ENCODE measurements around the gene OSM.
A peak's percentile ranks its signal among the peaks of the same experiment; 100 is the strongest.

Gene OSM

DNA sequence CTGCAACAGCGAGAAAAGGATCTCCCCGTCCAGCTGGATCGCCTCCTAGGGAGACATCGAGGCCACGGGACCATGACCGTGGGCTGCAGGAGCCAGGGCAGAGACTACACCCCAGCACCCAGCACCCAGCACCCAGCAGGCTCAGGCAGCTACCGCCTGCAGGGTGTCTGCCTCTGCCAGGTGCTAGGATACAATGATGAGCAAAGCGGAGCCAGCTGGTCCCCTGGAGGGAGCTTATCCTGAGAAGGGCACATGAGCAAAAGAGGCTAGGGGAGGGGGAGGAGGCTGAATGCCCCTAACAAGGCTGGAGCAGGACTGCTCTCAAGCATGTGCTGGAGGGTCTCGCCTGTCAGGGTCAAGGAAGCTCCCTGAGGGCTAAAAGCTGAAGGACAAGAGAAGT is 27.4 kb upstream of the OSM start:
- H3K4me3 ChIP-seq (ENCODE audit: control insufficient read depth, low read depth, low read length), result no peak overlapping the region
- no peak for DNase-seq (ENCODE audit: low read depth)
- TF ChIP-seq, protein P1, sequence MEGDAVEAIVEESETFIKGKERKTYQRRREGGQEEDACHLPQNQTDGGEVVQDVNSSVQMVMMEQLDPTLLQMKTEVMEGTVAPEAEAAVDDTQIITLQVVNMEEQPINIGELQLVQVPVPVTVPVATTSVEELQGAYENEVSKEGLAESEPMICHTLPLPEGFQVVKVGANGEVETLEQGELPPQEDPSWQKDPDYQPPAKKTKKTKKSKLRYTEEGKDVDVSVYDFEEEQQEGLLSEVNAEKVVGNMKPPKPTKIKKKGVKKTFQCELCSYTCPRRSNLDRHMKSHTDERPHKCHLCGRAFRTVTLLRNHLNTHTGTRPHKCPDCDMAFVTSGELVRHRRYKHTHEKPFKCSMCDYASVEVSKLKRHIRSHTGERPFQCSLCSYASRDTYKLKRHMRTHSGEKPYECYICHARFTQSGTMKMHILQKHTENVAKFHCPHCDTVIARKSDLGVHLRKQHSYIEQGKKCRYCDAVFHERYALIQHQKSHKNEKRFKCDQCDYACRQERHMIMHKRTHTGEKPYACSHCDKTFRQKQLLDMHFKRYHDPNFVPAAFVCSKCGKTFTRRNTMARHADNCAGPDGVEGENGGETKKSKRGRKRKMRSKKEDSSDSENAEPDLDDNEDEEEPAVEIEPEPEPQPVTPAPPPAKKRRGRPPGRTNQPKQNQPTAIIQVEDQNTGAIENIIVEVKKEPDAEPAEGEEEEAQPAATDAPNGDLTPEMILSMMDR (conservative IDR thresholded peaks at IDR 0.05; ENCODE audit: control insufficient read depth, insufficient read depth, low read depth, low read length), result no peak

DNA sequence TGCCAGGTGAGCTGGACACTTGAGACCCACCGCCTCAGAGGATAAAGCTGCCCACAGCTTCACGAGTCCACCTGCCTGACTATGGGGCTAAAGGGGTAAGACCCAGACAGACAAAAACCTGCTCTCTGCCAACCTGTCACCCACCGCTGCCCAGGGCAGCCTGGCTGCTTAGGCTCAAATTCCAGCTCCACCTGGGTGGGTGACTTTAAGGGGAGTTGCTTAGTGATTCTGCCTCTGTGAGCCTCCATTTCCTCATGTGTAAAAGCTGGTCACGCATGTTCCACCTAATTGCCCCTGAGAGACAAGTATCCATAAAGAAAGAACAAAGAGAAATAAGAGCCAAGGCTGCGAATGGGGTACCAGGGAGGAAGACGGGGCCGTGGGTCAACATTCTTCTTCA is 26.4 kb upstream of the OSM start:
- DNase-seq (ENCODE audit: low read depth), result no peak
- H3K4me3 ChIP-seq (ENCODE audit: control insufficient read depth, low read depth, low read length), result no peak overlapping the region
- TF ChIP-seq, protein P1 (conservative IDR thresholded peaks at IDR 0.05; ENCODE audit: control insufficient read depth, insufficient read depth, low read depth, low read length), result no peak

DNA sequence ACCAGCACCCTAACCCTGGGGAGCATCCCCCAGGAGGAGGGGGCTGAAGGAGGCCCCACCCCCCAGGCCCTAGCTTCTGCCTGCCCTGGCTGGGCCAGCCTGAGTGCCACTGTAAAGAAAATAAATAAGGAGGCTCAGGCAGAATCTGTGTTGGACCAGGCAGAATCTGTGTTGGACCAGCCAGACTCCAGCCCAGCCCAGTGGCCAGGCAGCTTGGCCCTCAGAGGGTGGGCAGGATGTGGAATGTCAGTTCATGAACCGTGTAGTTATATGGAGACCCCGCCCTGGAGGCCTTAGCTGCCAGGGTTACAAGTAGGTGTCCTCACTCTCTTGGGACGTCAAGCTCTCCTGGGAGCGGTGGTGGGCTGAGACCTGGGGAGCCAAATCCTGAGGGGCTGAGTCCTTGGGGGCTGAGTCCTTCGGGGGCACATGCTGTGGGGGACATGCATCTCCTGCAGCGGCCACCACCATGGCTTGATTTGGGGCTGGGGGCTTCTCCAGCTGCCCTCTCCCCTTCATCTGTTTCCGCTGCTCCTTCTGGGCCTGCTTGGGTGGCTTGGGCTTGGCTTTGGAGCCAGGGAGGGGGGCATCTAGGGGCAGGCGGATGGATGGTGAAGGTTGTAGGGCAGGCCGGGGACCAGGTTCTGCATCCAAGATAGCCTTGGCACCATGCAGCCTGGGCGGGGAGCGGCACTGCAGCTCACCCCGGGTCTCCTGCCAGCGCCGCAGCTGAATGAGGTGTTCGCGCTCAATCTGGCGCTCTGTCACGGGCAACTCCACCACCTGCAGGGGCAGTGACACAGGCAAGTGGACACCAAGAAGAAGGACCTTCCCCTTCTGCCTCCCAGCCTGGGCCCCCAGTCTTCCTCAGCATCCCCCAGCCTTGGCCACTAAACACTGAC is 25.7 kb upstream of the OSM start:
- TF ChIP-seq, protein P1 (conservative IDR thresholded peaks at IDR 0.05; ENCODE audit: control insufficient read depth, insufficient read depth, low read depth, low read length), result no peak
- H3K4me3 ChIP-seq (ENCODE audit: control insufficient read depth, low read depth, low read length), result no peak overlapping the region
- no peak for DNase-seq (ENCODE audit: low read depth)

DNA sequence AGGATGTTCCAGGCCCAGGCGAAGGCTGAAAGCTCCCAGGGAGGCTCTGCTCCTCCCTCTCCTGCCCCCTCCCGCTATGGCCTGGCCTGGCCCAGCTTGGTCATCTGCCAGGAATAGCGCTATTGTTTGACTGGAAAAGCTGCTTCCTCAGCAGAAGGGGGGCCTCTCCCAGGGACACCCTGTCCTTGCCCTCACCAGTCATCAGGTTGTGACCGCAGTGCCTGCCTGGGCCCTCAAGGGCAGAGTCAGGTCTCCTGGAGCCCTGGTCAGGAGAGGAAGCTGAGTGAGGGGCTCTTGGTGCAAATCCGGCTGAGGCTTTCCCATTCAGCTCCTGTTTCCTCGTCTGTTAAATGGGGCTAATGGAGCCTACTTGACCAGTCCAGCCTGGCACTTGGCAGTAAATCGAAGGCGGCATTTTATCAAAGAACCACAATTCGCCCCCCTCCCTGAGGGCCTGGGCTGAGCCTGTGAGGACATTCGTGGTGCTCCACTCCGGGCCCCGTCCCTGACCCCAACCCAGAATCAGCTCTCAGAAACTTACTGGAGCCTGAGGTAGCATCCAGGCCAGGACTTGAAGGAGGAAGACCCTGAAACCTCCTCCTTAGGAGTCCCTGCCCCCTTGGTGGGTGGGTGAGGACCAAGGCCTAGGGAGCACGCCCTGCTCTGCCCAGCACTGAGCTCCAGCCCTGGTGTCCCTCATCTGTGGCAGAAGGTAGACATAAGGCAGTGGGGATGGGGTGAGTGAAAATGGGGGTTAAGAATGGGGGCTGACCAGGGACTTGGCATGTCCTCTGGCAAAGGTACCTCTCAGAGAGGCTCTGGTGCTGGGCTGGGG is 24.6 kb upstream of the OSM start:
- TF ChIP-seq, protein P1 (conservative IDR thresholded peaks at IDR 0.05; ENCODE audit: control insufficient read depth, insufficient read depth, low read depth, low read length), result no peak
- H3K4me3 ChIP-seq (ENCODE audit: control insufficient read depth, low read depth, low read length), result no peak overlapping the region
- peak; percentile 67 for DNase-seq (ENCODE audit: low read depth)

DNA sequence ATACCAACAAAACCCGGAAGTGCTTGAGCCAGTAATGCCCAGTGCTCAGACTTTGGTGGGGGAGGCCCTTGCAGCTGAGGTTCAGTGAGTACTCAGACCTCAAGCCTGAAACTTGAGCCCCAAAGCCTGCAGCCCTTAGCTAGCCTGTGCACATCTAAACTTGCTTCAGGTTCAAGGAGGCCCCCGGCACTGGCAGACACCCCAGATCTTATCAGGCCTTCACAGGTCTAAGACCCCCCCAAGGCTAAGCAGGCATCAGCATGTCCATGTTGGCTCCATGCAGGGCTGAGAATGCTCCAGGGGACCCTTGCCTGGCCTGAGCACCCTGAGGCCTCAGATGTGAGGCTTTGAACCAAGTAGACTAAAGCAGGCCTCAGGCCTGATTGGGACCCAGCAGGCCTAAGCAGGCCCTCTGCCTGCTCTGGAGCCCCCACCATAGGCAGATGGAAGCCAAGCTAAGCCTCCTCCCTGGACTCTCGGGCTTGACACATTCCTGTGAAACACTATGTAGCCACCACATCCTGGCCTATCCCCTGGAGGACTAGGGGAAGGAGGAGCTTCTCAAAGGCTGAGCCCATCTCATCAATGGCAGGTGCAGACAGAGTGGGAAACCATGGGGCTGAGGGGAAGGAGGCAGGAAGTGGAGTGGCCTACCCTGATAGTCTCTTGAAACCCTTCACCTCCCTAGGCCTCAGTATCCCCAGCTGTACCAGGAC is 23.8 kb upstream of the OSM start:
- TF ChIP-seq, protein P1 (conservative IDR thresholded peaks at IDR 0.05; ENCODE audit: control insufficient read depth, insufficient read depth, low read depth, low read length), result no peak
- peak; percentile 73 for DNase-seq (ENCODE audit: low read depth)
- H3K4me3 ChIP-seq (ENCODE audit: control insufficient read depth, low read depth, low read length), result no peak overlapping the region

DNA sequence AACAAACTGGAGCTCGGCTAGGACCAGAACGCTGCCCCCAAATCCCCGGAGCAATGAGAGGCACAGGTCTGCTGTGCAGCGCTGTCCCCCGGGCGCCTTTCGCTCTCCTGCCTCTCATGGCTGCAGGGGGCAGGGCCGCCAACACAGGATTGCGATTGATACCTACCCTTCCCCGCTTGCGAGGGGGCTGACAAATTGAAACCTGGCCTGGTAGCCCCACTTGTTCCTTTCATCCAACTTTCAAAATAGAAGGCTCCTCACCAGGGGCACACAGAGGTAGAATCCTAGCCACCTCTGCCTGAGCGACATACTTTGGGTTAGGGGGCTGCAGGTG is 23.3 kb upstream of the OSM start:
- peak overlapping the region; percentile 40 for H3K4me3 ChIP-seq (ENCODE audit: control insufficient read depth, low read depth, low read length)
- no peak for DNase-seq (ENCODE audit: low read depth)
- TF ChIP-seq, protein P1 (conservative IDR thresholded peaks at IDR 0.05; ENCODE audit: control insufficient read depth, insufficient read depth, low read depth, low read length), result no peak

Data from fibroblast of mammary gland (primary cell).